ENCODE data around the gene SPATA24.

- TF ChIP-seq CREB1 (IDR thresholded peaks at IDR 0.05; ENCODE audit: low read depth) (no peak), REST (IDR thresholded peaks at IDR 0.05; ENCODE audit: low read depth) (no peak), EP300 (IDR thresholded peaks at IDR 0.05; ENCODE audit: borderline replicate concordance) (no peak), EGR1 (IDR thresholded peaks at IDR 0.05) (no peak), USF1 (IDR thresholded peaks at IDR 0.05) (no peak), YY1 (IDR thresholded peaks at IDR 0.05; ENCODE audit: low read depth) (no peak), CEBPB (IDR thresholded peaks at IDR 0.05) (no peak), RAD21 (IDR thresholded peaks at IDR 0.05; ENCODE audit: low read depth) (no peak), TAF1 (IDR thresholded peaks at IDR 0.05; ENCODE audit: low read depth) (no peak)
Observed at GRCh38 chr5:139397921-139398320, 6.0 kb downstream of the SPATA24 start.

All from Ishikawa (cell line).